Activated gamma-delta T cell (primary cell): ENCODE data around the gene GATB.

Experiments
- DNase-seq: peaks from one replicate; lab custom pipeline; 2025; lab: John Stamatoyannopoulos, UW

Gene GATB

GRCh38 chr4:151673908-151674520 is 86.8 kb downstream of the GATB start:
- DNase-seq: no peak

GRCh38 chr4:151672996-151673395 is 87.8 kb downstream of the GATB start:
- DNase-seq: no peak

- DNase-seq: no peak
Measured at GRCh38 chr4:151671541-151672059, 89.2 kb downstream of the GATB start.

GRCh38 chr4:151670843-151671242 is 90.0 kb downstream of the GATB start:
- DNase-seq: no peak

- DNase-seq: no peak
Measured at GRCh38 chr4:151669990-151670389, 90.8 kb downstream of the GATB start.

GRCh38 chr4:151668689-151669402 is 92.0 kb downstream of the GATB start:
- DNase-seq: no peak

- no peak for DNase-seq
Measured at GRCh38 chr4:151667666-151668065, 93.1 kb downstream of the GATB start.

- no peak for DNase-seq
Measured at GRCh38 chr4:151667048-151667447, 93.8 kb downstream of the GATB start.

- DNase-seq: no peak
Measured at GRCh38 chr4:151666501-151666900, 94.3 kb downstream of the GATB start.

- no peak for DNase-seq
Measured at GRCh38 chr4:151665785-151666127, 95.1 kb downstream of the GATB start.

- DNase-seq: no peak
Measured at GRCh38 chr4:151665022-151665784, 95.6 kb downstream of the GATB start.

- DNase-seq: no peak
Measured at GRCh38 chr4:151664289-151664688, 96.5 kb downstream of the GATB start.

GRCh38 chr4:151663109-151663508 is 97.7 kb downstream of the GATB start:
- no peak for DNase-seq

- no peak for DNase-seq
Measured at GRCh38 chr4:151661873-151662272, 98.9 kb downstream of the GATB start.

GRCh38 chr4:151660676-151661075 is 100.1 kb downstream of the GATB start:
- no peak for DNase-seq

- no peak for DNase-seq
Measured at GRCh38 chr4:151659601-151660364, 101.0 kb downstream of the GATB start.

GRCh38 chr4:151658959-151659600 is 101.7 kb downstream of the GATB start:
- no peak for DNase-seq

- no peak for DNase-seq
Measured at GRCh38 chr4:151657896-151658295, 102.9 kb downstream of the GATB start.

GRCh38 chr4:151656058-151656457 is 104.7 kb downstream of the GATB start:
- no peak for DNase-seq

- no peak for DNase-seq
Measured at GRCh38 chr4:151653548-151653918, 107.3 kb downstream of the GATB start.

GRCh38 chr4:151652841-151653547 is 107.8 kb downstream of the GATB start:
- DNase-seq: no peak
